ENCODE results near the gene YIPF5.

Gene YIPF5
- 53.7 reads per million, percentile 70 among the genes with 10 or more reads in this experiment for total RNA-seq

DNA sequence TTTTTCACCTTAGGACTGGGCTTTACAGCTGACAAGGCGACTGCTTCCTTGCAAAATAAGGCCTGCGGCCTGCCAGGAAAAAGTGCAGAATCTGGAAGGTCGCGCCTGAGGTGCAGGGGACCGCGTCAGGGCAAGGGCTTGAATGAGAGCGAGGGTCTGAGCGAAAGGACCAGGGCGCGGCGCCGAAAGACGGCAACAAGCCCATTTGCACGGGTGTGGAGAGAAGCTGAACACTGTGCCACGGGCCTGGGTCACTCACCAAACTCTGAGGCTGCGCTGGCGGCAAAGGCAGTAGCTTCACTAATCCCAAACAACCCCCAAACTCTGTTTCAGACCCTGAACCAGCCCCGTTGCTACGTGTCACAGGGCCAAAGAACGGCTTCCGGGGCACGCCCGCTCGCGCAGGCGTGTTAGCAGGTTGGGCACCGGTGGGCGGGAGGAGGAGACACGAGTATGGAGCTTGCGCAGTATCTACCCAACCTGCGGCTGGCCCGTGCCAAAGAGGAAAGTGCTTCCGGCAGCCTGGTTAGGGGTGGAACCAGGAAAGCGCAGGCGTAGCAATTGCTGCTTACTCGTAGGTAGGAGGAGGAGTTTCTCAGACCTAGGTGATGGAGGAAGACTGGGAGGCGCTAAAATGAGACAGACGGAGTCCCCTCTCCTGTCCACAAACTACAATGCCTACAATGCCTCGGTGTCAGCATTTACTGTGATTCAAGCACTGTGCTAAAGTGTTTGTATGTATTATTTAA is at the start of gene YIPF5, which contains the start of gene KCTD16:
YIPF5 (minus strand) TSS at position 384 of the 749 bp plus-strand sequence. CDS start 704 bp downstream, outside the sequence.
KCTD16 (plus strand) TSS at position 598 of the 749 bp plus-strand sequence.
- peak; percentile 96 for DNase-seq

DNA sequence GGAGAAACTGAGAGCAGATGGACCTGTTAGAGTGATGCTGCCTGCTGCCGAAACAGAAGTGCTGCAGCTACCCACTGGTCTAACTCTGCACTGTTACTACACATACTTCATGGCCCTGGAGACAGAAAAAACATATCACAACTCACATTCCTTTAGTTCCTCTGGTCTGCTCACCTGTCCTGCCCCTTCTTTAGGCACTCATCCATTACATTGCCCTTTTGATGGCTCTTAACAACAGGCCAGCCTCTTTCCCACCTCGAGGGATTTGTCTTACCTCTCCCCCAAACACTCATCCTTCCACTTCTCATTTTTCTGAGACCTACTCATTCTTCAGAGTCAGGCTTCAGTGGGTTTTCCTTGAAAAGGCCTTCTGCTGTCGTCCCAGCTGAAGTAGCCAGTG is 49.4 kb upstream of the YIPF5 start:
- no peak for DNase-seq

DNA sequence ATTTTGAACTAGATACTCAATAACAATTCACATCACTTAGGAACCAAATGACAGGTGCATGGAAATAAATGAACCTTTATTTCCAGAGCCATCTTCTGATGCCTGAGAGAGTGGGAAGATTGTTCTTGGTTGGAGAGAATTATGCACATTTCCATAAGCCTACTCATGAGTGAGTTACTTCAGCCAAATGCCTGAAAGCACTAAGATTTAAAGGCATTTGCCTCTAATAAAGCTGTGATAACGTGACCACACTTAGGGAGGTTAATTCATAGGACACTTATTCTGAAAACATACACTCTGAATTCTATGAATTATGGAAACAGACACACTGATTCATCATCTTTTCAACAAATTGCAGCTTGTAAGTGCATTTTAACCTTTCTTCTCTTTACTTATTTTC is 40.2 kb upstream of the YIPF5 start:
- DNase-seq, result no peak

DNA sequence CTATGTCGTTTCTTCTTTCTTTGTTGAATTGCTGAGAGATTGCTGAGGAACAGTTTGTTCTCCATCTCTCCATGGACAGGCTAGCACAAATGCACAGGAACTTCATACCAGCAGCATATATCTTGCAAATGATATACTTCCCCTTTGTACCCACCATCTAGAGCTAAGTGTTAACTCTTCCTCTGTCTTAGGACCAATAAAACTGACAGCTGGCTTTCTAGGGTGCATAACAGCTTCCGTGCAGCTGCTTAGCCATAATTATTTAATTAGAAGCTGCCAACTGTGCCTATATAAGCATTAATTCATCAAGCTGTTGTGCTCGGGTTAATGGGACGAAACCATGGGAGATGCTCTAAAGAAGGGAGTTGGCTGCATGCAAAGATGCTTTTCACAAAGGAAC is 38.9 kb upstream of the YIPF5 start:
- no peak for DNase-seq

DNA sequence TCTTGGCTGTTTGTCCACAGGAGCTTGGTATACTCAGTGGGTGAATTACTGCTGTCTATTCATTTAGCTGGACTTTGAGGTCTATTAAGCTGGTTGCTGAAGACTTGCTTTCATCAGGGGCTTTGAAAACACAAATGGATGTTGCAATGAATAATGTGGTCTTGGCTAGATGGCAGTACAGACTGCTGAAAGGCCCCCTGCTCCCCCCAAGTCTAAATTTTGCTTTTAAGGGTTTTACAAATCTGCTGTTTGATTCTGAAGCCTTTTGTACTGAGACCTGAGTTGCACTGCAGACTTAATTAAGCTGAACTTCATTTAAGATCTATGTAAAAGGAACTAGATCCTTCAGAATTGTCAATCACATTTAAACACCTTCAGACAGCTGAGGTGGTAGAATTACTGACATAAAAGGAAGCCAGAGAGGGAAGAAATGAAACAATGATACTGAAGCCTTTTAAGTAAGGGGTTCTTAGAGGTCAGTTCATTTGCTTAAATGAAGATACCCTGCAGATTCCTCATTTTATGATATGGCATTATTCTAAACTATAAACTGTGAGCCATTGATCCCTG is 37.5 kb upstream of the YIPF5 start:
- DNase-seq, result no peak

DNA sequence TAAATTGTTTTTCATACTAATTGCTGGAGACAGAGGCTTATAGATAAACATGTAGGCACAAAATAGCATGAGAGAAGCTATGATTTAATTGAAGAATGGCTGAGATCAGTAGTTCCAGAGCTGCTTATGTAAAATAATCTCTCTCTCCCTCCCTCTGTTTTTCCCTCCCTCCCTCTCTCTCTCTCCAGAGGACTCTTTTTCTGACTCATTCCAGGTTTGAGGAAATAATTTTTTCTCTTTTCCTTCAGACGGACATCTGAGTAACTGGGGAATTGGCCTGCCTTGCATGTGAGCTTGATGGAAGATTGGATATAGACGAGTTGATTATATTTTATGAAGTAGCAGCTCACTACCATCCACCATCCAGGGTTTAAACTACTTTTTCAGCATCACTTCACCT is 35.7 kb upstream of the YIPF5 start:
- no peak for DNase-seq

DNA sequence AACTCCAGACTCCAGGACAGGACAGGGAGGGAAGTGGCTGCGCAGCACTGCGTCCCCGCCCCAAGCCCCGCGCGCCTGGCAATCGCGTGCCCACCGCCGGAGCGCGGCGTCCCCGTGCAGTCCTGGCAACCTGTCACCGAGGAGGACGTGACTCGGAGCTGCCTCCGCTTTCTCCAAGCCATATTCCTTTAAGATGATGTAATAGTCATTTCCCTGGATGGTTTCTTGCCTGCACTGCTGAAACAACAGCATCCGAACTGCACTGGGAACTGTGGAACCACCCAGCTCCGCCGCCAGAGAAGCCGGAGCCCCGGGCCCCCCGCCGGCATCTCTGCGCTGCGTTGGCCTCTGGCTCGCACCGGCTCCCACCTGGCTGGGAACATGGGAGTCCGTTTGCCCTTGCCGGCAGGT is 34.7 kb upstream of the YIPF5 start:
- DNase-seq, result no peak

DNA sequence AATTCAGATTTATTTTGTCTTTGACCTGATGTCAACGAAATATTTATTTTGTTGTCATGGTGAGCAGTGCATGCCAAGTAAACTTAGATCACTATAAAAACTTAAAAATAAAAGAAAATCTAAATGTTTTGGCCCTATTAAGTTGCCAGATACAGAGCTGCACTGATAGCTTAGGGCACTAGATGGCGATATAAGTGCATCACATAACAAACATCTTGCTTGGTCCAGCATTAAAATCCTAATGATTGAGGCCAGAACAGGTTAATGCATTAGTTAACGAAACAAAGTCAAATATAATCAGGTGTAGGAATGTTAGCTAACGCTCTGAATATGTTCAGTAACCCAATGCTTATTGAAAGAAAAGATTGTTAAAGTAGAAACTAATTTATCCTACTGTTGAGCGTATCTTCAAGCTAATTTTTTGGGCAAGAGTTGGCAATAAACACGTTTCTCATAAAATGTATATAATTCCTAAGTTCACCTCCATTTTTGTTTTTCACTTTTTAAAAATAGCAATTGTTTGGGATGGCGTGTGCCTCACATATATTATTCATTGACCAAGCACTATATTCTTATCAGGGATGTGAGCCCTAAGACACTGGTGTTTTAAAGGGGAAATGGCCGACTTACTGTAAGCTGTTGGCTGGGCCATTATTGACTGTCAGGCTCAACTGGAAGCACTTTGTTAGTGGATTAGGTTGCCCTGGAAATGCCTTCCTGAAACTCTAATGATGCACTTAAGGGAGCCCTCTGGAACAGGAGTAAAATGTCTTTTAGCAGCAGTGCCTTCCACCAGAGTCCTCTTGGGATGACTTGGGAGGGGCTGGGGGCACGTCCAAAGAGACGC is 33.5 kb upstream of the YIPF5 start:
- peak; percentile 23 for DNase-seq

DNA sequence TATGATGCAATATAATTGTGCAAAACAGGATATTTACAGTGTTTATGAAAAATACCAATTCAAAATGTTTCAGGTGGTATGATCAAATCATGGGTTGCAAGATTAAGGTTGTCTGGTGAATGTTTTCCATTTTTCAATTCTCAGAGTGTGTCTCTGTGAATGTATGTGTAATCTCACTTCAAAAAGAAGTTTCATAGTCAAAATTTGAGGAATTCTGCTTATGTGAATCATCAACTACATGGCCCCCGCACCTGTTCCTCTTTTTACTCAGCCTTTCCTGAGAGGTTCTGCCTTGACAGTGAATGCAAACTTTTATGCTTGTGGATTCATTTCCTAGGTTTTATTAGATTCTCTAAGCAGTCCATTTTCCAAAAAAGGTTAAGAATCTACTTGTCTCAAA is 32.3 kb upstream of the YIPF5 start:
- no peak for DNase-seq

DNA sequence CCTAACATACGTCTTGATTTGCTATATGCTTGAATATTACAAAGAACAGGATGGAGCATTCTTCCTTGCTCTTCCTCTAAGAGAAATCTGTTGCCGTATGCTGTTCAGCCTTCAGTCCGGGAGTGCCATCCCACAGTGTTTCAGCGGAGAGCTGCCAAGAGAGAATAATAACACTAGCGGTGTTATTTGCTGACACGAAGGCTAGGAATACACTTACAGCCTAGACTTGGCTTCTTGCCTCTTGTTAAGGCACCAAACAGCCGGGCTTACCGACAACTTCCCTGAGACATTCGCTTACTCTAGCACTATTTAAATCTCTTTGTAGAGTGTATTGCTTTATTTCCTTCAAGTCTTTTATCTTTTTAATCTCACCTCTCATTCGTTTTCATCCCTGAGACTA is 31.6 kb upstream of the YIPF5 start:
- no peak for DNase-seq

DNA sequence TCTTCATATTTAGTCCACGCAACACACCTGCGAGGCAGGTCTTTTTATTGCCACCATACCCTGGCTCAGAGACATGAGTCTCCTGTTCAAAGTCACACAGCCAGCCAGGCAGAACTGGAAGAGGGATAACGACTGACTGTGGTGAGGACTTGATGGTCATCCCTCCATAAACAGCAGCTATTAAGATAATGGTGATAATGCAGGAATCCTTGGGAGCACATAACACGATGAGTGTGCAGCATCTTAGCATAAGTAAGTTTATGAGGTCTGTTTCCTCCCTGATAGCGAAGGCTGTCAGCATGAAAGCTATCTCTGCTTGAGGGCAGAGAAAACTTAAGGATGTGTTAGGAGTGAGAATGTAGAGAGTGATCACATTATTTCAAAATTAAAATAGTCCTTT is 31.1 kb upstream of the YIPF5 start:
- no peak for DNase-seq

DNA sequence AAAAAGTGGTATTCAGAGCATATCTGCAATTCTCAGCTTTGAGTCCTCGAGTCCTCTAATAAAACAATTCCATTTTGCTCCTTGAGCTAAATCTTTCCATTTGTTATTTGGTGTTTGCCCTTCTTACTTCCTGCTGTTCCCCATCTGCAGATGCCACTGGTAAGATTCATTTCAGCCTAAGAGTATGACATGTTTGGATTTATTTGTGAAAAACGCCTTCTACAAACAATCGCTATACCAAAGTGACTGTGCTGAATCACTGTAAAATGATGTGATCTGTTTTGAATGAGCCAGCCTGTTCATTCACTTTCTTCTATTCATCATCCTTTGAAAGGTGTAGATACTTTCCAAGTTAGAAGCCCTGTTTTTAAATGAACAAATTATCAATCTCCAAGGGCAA is 27.9 kb upstream of the YIPF5 start:
- DNase-seq, result no peak

DNA sequence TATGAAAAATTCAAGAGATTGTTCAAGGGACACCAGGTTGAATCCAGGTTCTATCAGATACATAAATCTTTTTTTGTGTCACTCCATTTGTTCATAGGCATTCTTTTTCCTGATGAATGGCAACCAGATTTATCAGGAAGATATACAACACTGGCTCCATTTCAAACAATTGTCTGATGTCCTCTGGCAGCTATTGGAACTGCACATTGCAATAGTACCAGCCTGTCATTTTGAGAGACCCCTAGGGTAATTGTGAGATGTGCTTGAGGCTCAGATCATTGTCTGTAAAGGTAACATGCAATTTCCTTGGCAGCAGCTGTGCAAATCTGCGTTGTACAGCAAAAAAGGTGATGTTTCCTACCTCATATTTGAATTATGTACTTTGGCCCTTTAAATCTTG is 26.2 kb upstream of the YIPF5 start:
- no peak for DNase-seq

DNA sequence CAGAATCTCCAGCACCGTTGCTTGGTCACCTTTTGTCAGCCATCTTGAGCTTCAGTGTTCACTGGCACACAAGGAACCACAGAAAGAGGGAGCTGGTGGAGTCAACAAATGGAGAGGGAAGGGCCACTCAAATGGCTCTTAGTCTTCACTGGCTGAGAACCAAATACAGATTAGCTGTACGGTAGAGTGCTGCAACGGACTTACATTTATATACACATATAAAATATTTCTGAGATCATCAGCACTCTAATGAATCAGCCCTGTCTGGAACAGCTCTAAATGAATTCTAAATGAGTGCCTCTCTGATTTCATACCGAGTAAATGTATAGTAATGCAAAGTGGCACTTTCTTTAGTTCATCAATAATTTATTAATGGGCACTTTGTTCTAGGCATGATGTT is 25.0 kb upstream of the YIPF5 start:
- no peak for DNase-seq

DNA sequence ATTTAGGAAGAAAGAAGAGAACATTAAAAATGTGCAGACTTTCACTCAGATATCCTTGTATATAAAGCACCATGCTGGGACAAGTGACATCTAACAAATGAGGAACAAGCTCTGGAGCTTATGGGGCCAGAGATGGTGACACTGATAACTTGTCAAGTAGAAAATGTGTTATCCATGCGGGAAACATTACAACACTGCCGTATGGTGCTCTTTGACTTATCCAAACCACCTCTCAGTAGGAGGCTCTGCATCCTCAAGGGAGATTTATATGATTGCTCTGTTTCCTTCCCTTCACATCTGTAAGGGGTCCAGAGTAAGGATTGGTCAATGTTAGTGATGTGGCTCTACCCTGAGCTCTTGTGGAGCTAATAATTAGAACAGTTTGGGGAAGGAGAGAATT is 23.7 kb upstream of the YIPF5 start:
- no peak for DNase-seq

DNA sequence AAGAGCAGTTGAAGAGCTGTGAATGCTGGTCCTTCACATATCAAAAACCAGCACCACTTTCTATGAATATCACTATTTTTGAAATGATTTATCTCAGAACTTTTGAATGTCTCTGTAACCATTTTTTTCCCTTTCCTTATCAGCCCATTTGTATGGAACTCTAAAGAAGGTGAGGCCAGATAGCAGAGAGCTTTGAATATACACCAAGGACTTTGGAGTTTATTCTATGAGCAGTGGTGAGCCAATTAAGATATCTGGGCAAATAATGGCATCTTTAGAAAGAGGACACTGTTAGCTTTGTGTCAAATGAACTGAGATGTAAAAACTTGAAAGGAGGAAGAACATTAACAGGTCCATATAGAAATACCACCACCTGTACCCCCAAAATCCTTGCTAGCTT is 22.2 kb upstream of the YIPF5 start:
- DNase-seq, result no peak

DNA sequence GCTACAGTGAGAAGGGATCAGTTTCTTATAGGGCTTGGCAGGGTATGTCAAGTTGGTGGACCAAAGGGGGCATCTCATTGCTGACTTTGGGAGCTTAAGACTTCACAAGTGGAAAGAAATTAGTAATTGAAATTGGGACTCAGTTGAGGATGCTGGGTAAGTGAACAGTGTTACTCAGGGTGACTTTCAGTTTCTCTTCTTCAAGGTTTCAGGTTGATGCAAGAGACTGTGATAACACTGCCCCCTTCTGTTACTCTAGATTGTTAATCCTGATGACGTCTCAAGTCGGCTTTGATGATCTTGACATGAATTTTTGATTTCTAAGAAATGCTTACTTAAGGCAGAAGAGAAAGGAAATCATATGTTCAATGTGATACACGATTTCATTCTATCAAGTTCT is 21.5 kb upstream of the YIPF5 start:
- DNase-seq, result peak; percentile 36

DNA sequence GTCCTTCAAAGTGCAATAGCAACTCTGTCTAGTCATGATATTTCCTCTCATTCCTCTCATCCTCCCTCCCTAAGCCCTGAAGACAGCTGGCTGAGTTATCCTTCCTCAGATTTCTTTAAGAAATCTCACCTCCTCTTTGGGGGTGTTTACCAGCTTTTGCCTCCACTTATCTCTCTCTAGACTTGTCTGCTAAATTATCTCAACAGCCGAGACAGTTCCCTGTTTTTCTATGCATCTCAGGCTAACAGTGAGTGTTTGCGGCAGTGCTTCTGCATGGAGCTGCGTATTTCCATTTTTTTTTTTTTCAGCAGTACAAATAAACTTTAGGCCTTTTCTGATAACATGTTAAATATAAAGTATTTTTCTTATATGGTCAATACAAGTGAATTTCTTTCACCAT is 21.1 kb upstream of the YIPF5 start:
- no peak for DNase-seq

DNA sequence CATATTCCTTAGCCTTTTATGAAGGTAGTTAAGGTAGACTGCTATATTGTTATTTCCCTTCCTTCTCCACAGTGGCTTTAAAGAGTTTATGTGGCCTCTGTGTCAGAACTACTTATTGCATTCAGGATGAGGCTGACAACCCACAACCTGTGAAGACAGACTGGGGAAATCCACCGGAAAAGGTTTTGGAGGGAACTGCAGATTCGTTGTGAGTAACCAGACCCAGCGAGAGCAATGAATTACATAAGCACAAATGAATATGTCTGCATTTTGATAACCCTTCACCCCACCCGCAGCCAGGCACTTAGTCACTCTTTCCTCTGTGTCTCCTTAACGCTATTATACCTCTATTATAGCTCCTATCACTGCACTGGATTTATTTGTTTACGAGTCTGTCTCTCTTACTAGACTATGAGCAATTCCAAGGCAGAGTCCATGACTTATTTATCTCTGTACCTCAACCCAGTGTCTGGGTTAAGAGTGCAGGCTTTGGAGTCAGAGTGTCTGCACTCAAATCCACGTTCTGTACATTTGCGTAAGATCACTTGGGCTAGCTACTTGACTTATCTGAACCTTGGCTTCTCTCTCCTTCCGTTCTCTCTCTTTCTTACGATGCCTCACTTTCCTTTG is 19.5 kb upstream of the YIPF5 start:
- DNase-seq, result peak; percentile 74

DNA sequence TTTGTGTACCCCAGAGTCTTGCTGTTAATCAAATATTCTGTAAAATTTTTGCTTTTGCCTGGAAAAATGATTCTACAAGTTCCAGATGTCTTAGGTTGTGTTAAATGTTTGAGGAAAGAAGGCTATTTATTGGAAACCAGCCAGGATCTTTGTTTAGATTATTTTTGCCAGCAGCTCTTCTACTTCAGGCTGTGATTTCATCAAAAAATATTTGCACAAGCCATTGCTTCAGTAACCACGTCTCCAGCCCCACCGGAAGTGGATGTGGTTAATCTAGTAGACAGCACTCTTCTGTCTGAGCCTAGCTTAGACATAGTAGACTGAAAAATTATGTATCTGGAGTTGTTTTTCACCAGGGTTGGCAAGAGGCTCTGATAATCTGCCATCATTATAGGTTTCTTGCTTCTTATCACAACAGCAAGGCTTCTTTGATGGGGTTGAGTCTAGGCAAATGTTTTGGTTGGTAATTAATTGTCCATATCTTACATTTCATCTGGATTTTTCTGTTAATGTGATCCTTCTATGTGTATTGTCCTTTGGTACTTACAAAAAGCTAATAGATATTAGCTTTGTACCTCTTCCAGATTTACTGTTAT is 17.3 kb upstream of the YIPF5 start:
- peak; percentile 80 for DNase-seq

DNA sequence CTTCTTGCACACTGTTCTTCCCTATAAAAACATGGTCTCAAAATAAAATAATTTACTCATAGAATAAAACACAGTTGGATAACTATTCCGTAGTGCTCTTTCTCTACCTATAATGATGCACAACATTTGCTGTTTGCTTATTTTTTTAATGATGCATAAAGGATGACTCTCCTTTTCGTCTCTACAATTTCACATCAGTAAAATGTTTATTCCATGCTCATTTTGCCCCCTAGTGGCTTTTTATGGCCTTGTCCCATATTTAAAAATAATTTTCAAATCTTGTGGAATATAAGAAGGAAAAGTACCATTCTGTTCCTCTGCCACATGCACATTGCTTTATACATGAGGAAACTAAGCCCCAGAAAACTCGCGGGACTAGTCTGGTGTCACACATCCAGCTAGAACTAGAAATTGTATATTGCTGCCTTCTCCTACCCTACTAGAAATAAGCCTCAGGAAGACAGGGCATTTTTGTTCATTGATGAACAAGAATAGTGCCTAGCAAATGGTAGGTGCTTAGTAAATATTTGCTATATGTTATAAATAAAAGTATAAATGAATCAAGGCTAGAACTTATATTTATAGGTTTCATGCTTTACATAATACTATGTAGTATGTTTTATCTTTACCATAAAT is 12.9 kb upstream of the YIPF5 start:
- no peak for DNase-seq

DNA sequence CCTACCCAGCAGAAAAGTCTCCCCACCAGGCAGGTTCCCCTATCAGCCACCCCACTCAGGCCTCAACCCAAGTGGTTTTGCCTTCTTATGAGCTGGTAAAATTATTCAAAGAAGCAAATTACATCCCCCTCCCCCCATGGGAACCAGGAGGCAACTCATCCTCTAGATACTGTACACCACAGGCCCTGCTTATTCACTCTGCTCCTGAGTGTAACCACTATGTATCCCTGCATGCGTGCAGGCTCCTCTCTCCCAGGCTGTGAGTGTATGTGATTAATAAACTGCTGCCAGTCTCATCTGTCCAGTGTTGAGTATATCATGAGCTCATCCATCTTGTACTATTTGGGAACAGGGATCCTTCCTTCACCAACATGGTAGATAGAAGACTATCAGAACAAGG is 8.8 kb upstream of the YIPF5 start:
- no peak for DNase-seq
